ENCODE data around the gene DLG2.

- TF ChIP-seq POLR2AphosphoS5 (IDR thresholded peaks at IDR 0.05; ENCODE audit: control insufficient read depth, insufficient read depth, low read depth, low read length) (no peak), ZNF75A (CRISPR knock-in tag; IDR thresholded peaks at IDR 0.05) (no peak), GABPA (tag; conservative IDR thresholded peaks at IDR 0.05; ENCODE audit: low read depth) (no peak), E2F4 (CRISPR knock-in tag; IDR thresholded peaks at IDR 0.05; ENCODE audit: low read depth) (no peak), CTCF (IDR thresholded peaks at IDR 0.05 in 2 of 3, conservative IDR thresholded peaks at IDR 0.05 in 1 of 3; ENCODE audit: insufficient read depth in 2 of 3, low read depth in 1 of 3, low read length in 3 of 3) (no peak), SMARCC2 (IDR thresholded peaks at IDR 0.05; ENCODE audit: low read depth) (no peak), RBBP5 (IDR thresholded peaks at IDR 0.05; ENCODE audit: borderline replicate concordance, insufficient read depth, low read length, poor library complexity, severe bottlenecking) (no peak), ZBED1 (IDR thresholded peaks at IDR 0.05) (no peak), TAF1 (IDR thresholded peaks at IDR 0.05; ENCODE audit: control insufficient read depth, extremely low read depth, insufficient read depth, low read length, severe bottlenecking) (no peak)
Measured at GRCh38 chr11:85076535-85077330, 550.4 kb downstream of the DLG2 start.

All from K562 (cell line).